ENCODE data around the gene TXNL4A.

DNA sequence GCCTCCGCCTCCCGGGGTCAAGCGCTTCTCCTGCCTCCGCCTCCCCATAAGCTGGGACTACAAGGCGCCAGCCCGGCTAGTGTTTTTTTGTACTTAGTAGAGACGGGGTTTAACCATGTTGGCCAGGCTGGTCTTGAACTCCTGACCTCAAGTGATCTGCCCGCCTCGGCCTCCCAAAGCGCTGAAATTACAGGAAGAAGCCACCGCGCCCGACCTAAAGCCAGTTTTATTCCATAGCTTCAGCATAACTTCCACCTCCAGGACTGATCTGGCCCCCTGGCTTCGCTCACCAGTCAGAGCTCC is 783 bp upstream of the TXNL4A start:
- TF ChIP-seq POLR2A (IDR thresholded peaks at IDR 0.05): no peak
- no peak for TF ChIP-seq CTCF (IDR thresholded peaks at IDR 0.05)
